Mesothelial cell of epicardium (in vitro differentiated cells): ENCODE results near the gene FAM222A. TPM values are rescaled to one million over a fixed set of nuclear protein-coding genes. Genes with fewer than 3 reads are reported as not detected.

ENCODE experiments used
- DNase-seq, 2 experiments: peaks; one replicate each; pipeline ENCODE4 v3.0.0; 2021; ENCODE audit warnings: low spot score in 2 of 2; ENCODE audit not compliant: unreplicated experiment in 2 of 2
- H3K27ac Mint-ChIP-seq: 2 replicates; pipeline ENCODE4 v1.8.0; 2021; ENCODE audit warnings: mixed read lengths
- H3K27me3 Mint-ChIP-seq: 2 replicates; pipeline ENCODE4 v1.8.0; 2021; ENCODE audit warnings: low read depth, mixed read lengths
- H3K36me3 Mint-ChIP-seq: 2 replicates; pipeline ENCODE4 v1.8.0; 2021; ENCODE audit warnings: mixed read lengths
- H3K4me1 Mint-ChIP-seq: 2 replicates; pipeline ENCODE4 v1.8.0; 2021; ENCODE audit warnings: mixed read lengths
- H3K4me3 Mint-ChIP-seq: 2 replicates; pipeline ENCODE4 v1.8.0; 2021; ENCODE audit warnings: mild to moderate bottlenecking, moderate library complexity, mixed read lengths
- H3K9me3 Mint-ChIP-seq: 2 replicates; pipeline ENCODE4 v1.8.0; 2021; ENCODE audit warnings: mixed read lengths
- CTCF ChIP-seq: fragments of 200-600 bp; sonication (generic); IDR thresholded peaks from one replicate; pipeline ENCODE4 v1.5.0; 2021; ENCODE audit warnings: antibody characterized with exemption; ENCODE audit not compliant: unreplicated experiment
- total RNA-seq: library from RNA; stranded (reverse); gene quantifications from 3 replicates; pipeline ENCODE4 v1.2.1, GENCODE V29; 2021

FAM222A gene
- total RNA-seq, 1 donor from 2014 or later = 1.1 TPM

- DNase-seq = no peak
- H3K27ac Mint-ChIP-seq = no peak overlapping the region
- TF ChIP-seq CTCF = no peak
- H3K27me3 Mint-ChIP-seq = peaks cover 7% of the 10 kb centered on the region
- H3K4me3 Mint-ChIP-seq = no peak overlapping the region
- peaks cover 21% of the 10 kb centered on the region for H3K9me3 Mint-ChIP-seq
- H3K4me1 Mint-ChIP-seq = no peaks in the 10 kb centered on the region
- H3K36me3 Mint-ChIP-seq = no peaks in the 10 kb centered on the region
Measured at GRCh38 chr12:109760031-109760929, 46.7 kb downstream of the FAM222A start.

DNA sequence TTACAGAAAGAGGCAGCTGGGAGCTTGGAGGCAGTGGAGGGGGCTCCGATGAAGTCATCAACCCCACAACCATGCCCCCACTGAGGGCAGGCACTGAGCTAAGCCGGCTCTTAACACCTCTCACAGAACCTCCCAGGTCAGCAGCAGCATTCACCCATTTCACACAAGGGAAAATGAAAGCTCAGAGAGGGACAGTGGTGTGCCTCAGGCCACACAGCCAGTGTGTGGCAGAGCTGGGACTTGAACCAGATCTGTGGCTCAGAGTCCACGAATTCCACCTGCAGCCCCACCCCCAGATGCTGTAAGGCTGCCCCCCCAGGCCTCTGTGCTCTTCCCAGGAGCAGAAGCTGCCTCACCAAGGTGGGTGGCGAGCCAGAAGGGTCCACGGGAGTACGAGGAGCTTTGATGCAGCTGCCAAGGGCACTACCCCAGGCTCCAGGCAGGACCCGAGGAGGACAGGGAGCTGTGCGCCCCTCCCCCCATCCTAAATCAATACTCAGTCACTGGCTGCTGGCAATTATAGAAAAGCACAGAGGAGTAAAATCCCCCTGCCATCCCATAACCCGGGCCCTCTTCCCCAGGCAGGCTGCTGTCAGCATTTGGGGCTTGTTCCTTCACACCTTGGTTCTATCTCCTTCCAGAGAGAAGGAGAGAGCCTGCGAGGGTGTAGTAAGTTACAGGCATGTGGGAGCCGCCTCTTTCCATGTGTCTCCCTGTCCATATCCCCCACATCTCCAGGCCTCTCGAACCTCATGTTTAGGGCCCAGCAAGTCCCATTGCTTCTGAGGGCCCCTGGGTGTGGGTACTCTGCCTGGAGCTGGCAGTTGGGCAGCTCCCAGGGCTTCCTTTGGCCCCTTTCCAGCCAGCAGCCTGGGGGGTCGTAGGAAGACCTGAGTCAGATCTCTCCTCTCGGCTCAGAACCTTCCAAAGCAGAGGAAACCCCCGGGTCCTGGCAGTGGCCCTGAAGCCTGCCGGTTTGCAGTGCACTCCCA, 47.6 kb downstream of the FAM222A start:
- no peak overlapping the region for H3K4me3 Mint-ChIP-seq
- no peak overlapping the region for H3K27ac Mint-ChIP-seq
- H3K4me1 Mint-ChIP-seq = no peaks in the 10 kb centered on the region
- DNase-seq = no peak
- peaks cover 7% of the 10 kb centered on the region for H3K27me3 Mint-ChIP-seq
- H3K9me3 Mint-ChIP-seq = peaks cover 13% of the 10 kb centered on the region
- TF ChIP-seq CTCF = no peak
- H3K36me3 Mint-ChIP-seq = no peaks in the 10 kb centered on the region

GRCh38 chr12:109762071-109762672, 48.5 kb downstream of the FAM222A start:
- no peak for TF ChIP-seq CTCF
- H3K4me1 Mint-ChIP-seq = no peaks in the 10 kb centered on the region
- peaks cover 6% of the 10 kb centered on the region for H3K27me3 Mint-ChIP-seq
- no peak overlapping the region for H3K27ac Mint-ChIP-seq
- H3K4me3 Mint-ChIP-seq = no peak overlapping the region
- no peak for DNase-seq
- H3K9me3 Mint-ChIP-seq = peaks cover 3% of the 10 kb centered on the region
- H3K36me3 Mint-ChIP-seq = no peaks in the 10 kb centered on the region

GRCh38 chr12:109762673-109763191, 49.1 kb downstream of the FAM222A start:
- no peak for TF ChIP-seq CTCF
- no peaks in the 10 kb centered on the region for H3K36me3 Mint-ChIP-seq
- H3K27ac Mint-ChIP-seq = no peak overlapping the region
- no peaks in the 10 kb centered on the region for H3K4me1 Mint-ChIP-seq
- peaks cover 5% of the 10 kb centered on the region for H3K27me3 Mint-ChIP-seq
- H3K9me3 Mint-ChIP-seq = no peaks in the 10 kb centered on the region
- DNase-seq = no peak
- no peak overlapping the region for H3K4me3 Mint-ChIP-seq

DNA sequence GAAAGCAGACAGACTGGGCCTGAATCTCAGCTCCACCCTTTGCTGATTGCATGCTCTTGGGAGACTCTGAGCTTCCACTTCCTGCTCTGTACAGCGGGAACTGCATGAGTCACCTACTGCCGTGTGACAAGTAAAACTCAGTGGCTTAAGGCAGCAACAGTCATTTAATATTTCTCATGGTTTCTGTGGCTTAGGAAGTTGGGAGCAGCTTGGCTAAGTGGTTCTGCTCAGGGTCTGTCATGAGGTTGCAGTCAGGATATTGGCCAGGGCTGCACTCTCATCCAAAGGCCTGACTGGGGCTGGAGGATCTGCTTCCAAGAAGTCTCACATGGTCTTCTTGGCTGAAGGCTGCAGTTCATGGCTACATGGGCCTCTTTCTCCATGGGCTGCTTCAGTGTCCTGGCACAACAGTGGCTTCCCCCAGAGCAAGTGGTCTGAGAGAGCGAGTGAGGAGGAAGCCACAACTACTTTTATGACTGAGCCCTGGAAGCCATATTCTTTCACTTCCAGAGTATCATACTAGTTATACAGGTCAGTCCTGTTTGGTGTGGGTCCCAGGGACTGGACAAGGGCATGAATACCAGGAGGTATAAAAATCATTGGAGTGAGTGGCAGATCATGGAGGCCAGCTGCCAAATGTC, 49.7 kb downstream of the FAM222A start:
- peaks cover 2% of the 10 kb centered on the region for H3K27me3 Mint-ChIP-seq
- H3K27ac Mint-ChIP-seq = no peak overlapping the region
- no peaks in the 10 kb centered on the region for H3K4me1 Mint-ChIP-seq
- no peak for TF ChIP-seq CTCF
- H3K9me3 Mint-ChIP-seq = no peaks in the 10 kb centered on the region
- H3K36me3 Mint-ChIP-seq = no peaks in the 10 kb centered on the region
- H3K4me3 Mint-ChIP-seq = no peak overlapping the region
- DNase-seq = no peak
